HG02610 (cell line): ENCODE results near the gene RHOBTB1.
"Not testable (repeated sequence)": the region's sequence is repeated elsewhere in the genome, so short reads cannot be mapped to it uniquely, and the experiment has no call there.

ENCODE experiments used
- ATAC-seq: cut with Tn5 transposase; IDR thresholded peaks from one replicate; pipeline ENCODE4 v1.9.1; 2021; ENCODE audit warnings: mild to moderate bottlenecking, moderate library complexity; ENCODE audit not compliant: unreplicated experiment

RHOBTB1 gene

GRCh38 chr10:60944058-60944909 lies at the start of gene RHOBTB1:
Gene RHOBTB1 (minus strand): TSS chr10:60944185. CDS start chr10:60911542, 32,643 bp downstream.
- ATAC-seq = peak; percentile 49

GRCh38 chr10:60992636-60993035 lies 48.7 kb upstream of the RHOBTB1 start:
- no peak for ATAC-seq

DNA sequence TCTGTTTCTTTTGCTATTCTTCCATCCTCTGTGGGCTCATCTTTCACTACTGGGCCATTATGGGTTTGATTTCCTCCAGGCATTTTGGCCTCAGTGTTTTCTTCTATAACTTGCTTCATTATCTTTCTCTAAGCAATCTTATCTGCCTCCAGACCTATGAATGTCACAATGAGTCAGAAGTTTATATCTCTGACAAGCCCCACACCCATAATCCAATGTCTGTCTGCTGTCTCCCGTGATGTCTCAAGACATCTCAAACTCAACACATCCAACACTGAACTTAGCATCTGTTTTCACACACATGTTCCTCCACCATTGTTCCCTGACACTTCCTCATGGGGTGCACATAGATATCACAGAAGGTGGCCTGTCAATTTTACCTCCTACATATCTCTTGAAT lies 46.7 kb upstream of the RHOBTB1 start:
- ATAC-seq = no peak

- ATAC-seq = peak; percentile 75
These were observed 45.5 kb upstream of the RHOBTB1 start for GRCh38 chr10:60989400-60989876.

DNA sequence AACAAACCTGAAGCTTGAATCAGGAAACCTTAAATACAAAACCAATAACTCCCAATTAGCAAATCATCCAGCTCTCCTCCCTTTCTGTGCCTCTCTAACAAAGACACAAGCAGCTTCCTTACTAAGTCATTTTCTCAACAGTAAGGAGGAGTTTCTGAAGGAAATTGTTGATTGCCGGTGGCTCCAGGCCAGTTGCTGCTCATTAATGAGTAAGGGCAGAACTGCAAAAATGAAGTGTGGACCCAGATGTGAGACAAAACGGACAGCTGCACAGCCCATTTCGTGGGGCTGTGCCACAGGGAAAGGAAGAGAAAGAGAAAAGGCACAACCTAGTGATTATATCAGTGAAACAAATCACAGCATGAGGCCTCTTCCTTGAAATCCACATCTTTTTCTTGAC lies 42.8 kb upstream of the RHOBTB1 start:
- no peak for ATAC-seq

GRCh38 chr10:60985951-60986350 lies 42.0 kb upstream of the RHOBTB1 start:
- no peak for ATAC-seq

DNA sequence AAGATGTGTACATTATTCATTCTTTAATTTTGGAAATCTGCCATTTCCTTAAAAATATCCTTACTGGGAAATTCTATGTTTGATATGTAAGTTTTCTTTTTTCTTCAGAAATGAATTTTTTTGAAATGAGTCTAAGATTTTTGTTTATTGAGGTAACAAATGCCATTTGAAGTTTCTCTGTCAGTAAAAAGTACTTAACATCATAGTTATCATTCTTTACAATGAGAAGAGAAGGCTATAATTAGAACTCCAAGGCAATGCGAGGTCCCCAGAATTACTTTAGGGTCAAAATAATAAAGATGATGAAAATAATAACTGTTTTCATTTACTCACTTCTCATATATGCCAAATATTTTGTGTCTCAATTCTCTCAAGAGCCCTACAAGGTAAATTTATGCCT lies 37.0 kb upstream of the RHOBTB1 start:
- no peak for ATAC-seq

- ATAC-seq = no peak
These were observed 35.7 kb upstream of the RHOBTB1 start for GRCh38 chr10:60979667-60980104.

DNA sequence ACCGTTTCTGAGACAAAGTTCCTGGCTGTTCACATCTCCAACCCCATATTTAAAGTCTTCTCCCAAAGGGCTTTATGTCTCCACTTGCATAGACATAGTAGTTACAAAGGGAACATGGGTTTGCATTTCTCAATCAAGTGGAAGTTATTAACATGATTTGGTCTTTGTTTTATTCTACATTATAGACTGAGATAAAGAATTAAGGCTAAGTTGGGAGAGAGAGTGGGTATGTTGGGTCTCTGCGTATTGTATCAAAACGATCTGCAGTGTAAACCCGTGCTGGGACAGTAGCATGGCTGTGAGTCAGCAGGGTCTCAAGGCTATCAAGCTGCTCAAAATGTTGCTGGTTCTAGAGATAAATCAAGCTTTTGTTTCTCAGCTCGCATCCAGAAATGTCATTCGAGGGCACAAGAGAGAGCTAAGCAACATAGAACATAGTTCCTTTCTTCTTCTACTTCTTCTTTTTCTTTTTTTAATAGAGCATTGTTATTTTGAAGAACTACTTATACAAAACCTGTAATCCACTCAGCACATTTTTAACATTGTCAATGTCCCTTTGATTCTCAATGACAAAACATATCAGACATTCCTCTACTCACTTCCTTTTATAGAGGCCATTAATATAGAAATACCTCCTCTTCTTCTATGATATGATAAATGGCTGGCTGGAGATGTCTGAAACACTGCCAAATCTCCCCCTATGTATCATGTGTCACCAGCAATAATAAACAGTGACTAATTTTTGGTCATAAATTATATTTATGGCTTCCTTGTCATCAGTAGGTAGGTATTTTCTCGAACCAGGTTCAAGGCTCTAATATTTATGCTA lies 34.5 kb upstream of the RHOBTB1 start:
- ATAC-seq = no peak

- ATAC-seq = no peak
These were observed 33.5 kb upstream of the RHOBTB1 start for GRCh38 chr10:60977161-60978122.

GRCh38 chr10:60976687-60977086 lies 32.7 kb upstream of the RHOBTB1 start:
- no peak for ATAC-seq

DNA sequence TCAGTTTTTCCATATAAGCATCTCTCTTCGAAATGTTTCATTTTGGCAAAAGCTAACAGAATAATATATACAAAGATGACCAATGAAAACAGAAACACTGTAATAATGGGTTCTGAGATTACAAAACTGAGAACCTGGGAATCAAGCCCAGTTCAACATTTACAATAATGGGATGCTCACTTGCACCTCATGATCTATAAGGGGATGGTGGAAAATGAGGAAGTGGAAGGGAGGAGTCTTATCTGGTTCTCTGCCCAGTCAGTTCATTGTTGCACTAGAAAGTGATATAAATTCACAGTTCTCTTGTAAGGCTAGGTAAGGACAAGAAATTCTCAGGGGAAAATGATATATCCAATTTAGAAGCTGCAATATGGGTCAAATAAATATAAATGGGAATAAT lies 31.7 kb upstream of the RHOBTB1 start:
- ATAC-seq = no peak

GRCh38 chr10:60974463-60975149 lies 30.6 kb upstream of the RHOBTB1 start:
- ATAC-seq = no peak

DNA sequence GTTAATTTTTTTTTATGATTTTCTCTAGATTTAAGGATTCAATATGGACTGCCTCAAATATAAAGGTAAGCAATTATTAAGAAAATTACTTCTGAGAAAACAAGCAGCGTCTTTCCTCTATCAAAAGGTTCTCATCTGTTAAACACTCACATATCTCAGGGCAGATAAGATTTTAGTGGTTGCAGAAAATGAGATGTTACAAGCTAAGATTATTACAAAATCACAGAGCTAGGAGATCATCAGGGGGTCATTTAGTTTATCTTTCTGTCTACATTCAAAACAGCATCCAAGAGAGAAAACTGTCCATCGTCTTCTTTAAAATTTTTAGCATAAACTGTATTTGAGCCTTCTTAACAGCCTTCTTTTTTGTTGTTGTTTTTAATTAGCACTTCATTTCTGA lies 29.1 kb upstream of the RHOBTB1 start:
- ATAC-seq = no peak

GRCh38 chr10:60972181-60972580 lies 28.2 kb upstream of the RHOBTB1 start:
- not testable (repeated sequence) for ATAC-seq

DNA sequence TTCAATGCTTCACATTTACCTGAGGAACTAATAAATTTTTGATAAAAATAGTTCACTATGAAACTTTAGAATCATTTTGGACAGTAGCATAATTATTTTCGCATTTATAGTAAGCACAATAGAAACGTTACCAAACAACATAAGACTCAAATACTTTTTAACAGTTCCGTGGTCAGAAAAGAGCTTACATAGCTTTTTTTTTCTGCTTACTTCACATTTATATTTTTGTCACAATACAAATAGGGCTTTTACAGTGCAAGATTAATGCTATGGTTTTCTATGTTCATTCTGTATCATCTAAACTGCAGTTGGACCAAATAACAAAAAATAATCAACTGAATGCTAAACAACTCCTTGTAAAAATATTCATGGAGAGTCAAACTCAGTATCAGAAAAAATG lies 26.5 kb upstream of the RHOBTB1 start:
- no peak for ATAC-seq

DNA sequence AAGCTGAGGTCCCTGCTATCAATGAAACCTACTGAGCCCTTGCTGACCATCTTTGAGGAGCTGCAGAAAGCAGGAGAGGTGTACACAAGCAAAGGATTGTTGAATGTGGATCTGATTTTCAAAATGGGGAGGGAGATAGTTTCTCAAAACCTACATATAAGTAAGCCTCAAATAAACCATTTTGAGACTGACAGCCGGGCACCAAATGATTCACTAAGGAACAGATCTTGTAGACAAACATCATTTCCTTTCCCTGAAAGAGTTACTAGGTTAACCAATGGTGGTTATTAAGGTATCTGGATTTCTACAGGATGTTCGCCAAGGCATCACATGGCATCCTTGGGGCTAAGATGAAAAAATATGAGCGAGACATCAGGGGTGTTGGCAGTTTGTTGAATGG lies 24.5 kb upstream of the RHOBTB1 start:
- ATAC-seq = no peak

DNA sequence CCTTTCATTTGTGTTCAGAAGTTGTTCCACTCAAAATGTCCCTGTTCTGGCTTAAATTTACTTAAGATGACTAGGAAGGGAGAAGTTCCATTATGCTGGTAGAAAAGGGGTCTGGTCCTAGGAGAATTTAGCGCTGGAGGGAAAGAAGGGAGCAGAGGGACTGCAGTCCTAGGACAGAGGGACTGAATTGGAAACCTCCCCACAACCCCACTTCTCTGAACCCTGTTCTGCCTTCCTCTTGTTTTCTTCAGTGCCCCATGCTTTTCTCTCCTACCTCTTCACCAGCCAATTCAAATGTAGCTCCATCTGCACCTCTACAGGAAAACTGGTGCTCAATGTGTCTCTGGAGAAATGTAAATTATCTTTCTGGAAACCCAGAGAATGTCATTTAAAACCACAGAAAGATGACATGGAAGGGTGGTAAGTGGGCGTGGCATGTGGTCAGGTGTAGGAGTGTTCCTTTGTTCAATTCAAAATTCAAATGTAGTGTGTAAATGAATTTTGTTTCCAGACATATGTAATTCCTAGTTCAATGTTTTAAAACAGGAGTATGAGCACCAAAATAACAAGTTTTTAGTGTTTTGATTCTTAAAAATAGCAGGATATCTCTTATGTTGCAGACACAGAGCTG lies 24.0 kb upstream of the RHOBTB1 start:
- ATAC-seq = no peak

DNA sequence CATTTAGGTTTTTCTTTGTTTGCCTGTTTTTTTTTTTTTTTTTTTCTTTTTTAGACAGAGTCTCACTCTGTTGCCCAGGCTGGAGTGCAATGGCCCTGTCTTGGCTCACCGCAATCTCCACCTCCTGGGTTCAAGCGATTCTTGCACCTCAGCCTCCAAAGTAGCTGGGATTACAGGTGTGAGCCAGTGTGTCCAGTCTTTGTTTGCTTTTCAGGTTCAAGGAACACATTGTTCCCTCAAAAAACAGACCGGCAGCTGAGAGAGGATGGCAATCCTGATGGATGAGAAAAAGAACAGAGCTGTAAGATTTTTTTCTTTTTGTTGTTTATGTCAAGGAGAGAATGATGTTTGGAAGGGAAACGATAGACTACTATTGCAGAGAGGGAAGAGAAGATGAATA lies 23.3 kb upstream of the RHOBTB1 start:
- ATAC-seq = no peak

- no peak for ATAC-seq
These were observed 21.7 kb upstream of the RHOBTB1 start for GRCh38 chr10:60965696-60966095.
